Measurements from ENCODE around the gene BFSP2.
A peak's percentile ranks its signal among the peaks of the same experiment; 100 is the strongest.
"Not testable (repeated sequence)": the region's sequence is repeated elsewhere in the genome, so short reads cannot be mapped to it uniquely, and the experiment has no call there.

The BFSP2 gene

GRCh38 chr3:133482474-133482873 lies 82.6 kb downstream of the BFSP2 start:
- DNase-seq (ENCODE audit: low spot score): not testable (repeated sequence)

- DNase-seq (ENCODE audit: low spot score): no peak
Observed at GRCh38 chr3:133486658-133487057, 86.8 kb downstream of the BFSP2 start.

GRCh38 chr3:133487204-133487603 lies 87.3 kb downstream of the BFSP2 start:
- no peak for DNase-seq (ENCODE audit: low spot score)

- peak; percentile 75 for DNase-seq (ENCODE audit: low spot score)
Observed at GRCh38 chr3:133487920-133488540, 88.2 kb downstream of the BFSP2 start.

- DNase-seq (ENCODE audit: low spot score): peak; percentile 68
Observed at GRCh38 chr3:133488785-133489367, 89.0 kb downstream of the BFSP2 start.

- DNase-seq (ENCODE audit: low spot score): no peak
Observed at GRCh38 chr3:133489466-133490085, 89.7 kb downstream of the BFSP2 start.

GRCh38 chr3:133490468-133491351 lies 90.9 kb downstream of the BFSP2 start:
- no peak for DNase-seq (ENCODE audit: low spot score)

- DNase-seq (ENCODE audit: low spot score): no peak
Observed at GRCh38 chr3:133491481-133492059, 91.7 kb downstream of the BFSP2 start.

- DNase-seq (ENCODE audit: low spot score): no peak
Observed at GRCh38 chr3:133492159-133492741, 92.4 kb downstream of the BFSP2 start.

- no peak for DNase-seq (ENCODE audit: low spot score)
Observed at GRCh38 chr3:133494469-133494868, 94.6 kb downstream of the BFSP2 start.

GRCh38 chr3:133502542-133502941 lies 102.7 kb downstream of the BFSP2 start:
- not testable (repeated sequence) for DNase-seq (ENCODE audit: low spot score)

- no peak for DNase-seq (ENCODE audit: low spot score)
Observed at GRCh38 chr3:133503409-133503808, 103.6 kb downstream of the BFSP2 start.

GRCh38 chr3:133504736-133505135 lies 104.9 kb downstream of the BFSP2 start:
- no peak for DNase-seq (ENCODE audit: low spot score)

- DNase-seq (ENCODE audit: low spot score): no peak
Observed at GRCh38 chr3:133505813-133506212, 106.0 kb downstream of the BFSP2 start.

- no peak for DNase-seq (ENCODE audit: low spot score)
Observed at GRCh38 chr3:133506215-133506901, 106.5 kb downstream of the BFSP2 start.

- no peak for DNase-seq (ENCODE audit: low spot score)
Observed at GRCh38 chr3:133509488-133509887, 109.6 kb downstream of the BFSP2 start.

- no peak for DNase-seq (ENCODE audit: low spot score)
Observed at GRCh38 chr3:133512416-133513089, 112.7 kb downstream of the BFSP2 start.

- no peak for DNase-seq (ENCODE audit: low spot score)
Observed at GRCh38 chr3:133514418-133514817, 114.6 kb downstream of the BFSP2 start.

- no peak for DNase-seq (ENCODE audit: low spot score)
Observed at GRCh38 chr3:133515127-133515526, 115.3 kb downstream of the BFSP2 start.

GRCh38 chr3:133520286-133520685 lies 120.4 kb downstream of the BFSP2 start:
- DNase-seq (ENCODE audit: low spot score): no peak

- DNase-seq (ENCODE audit: low spot score): not testable (repeated sequence)
Observed at GRCh38 chr3:133520938-133521337, 121.1 kb downstream of the BFSP2 start.
